Lower lobe of right lung (tissue), 2 donors: ENCODE measurements around the gene ABI3. TPM values are rescaled to one million over a fixed set of nuclear protein-coding genes. Genes with fewer than 3 reads are reported as not detected.
A peak's percentile ranks its signal among the peaks of the same experiment; 100 is the strongest.

Source experiments
- ATAC-seq, 2 donors: fragments of 200-7000 bp; cut with Tn5 transposase; one replicate each; pipeline ENCODE4 v1.9.1; 2020 to 2022; ENCODE audit warnings: mild to moderate bottlenecking in 2 of 2, moderate library complexity in 2 of 2
- DNase-seq: peaks from one replicate; pipeline ENCODE4 v3.0.0-alpha.2; 2020
- H3K27ac ChIP-seq: fragments of 200-600 bp; one replicate; pipeline ENCODE4 v1.8.0; 2022
- H3K27me3 ChIP-seq: fragments of 200-600 bp; one replicate; pipeline ENCODE4 v1.8.0; 2022; ENCODE audit warnings: low read depth
- H3K36me3 ChIP-seq: fragments of 200-600 bp; one replicate; pipeline ENCODE4 v1.8.0; 2022; ENCODE audit warnings: mild to moderate bottlenecking
- H3K4me1 ChIP-seq: fragments of 200-600 bp; one replicate; pipeline ENCODE4 v1.8.0; 2022
- H3K4me3 ChIP-seq: fragments of 200-600 bp; one replicate; pipeline ENCODE4 v1.8.0; 2022; ENCODE audit warnings: mild to moderate bottlenecking
- H3K9me3 ChIP-seq: fragments of 200-600 bp; one replicate; pipeline ENCODE4 v1.8.0; 2022
- CTCF ChIP-seq: fragments of 200-600 bp; IDR thresholded peaks from one replicate; pipeline ENCODE4 v1.8.0; 2022; ENCODE audit warnings: antibody characterized with exemption, mild to moderate bottlenecking
- intact Hi-C: fragments of 100-400 bp; cut with DNase I; formaldehyde crosslinking; loops from one replicate; pipeline ENCODE4 v1.11.0; 2022
- total RNA-seq: library from RNA; stranded (reverse); fragmentation: NEBNext Ultra II Directional; extraction: Animal tissue kit (Norgen Biotek cat#: 25700); gene quantifications from one replicate; pipeline ENCODE4 v1.2.1, GENCODE V29; 2021
- donor health status: DM: no; HTN: yes; CAD: no; lungs with severe emphysema.

ABI3 gene
- total RNA-seq, 1 donor from 2014 or later, result 46.8 TPM

- intact Hi-C loops, result no loop called here
- H3K4me3 ChIP-seq, result peak overlapping the region; percentile 12
- TF ChIP-seq CTCF, result no peak
- peak overlapping the region; percentile 56 for H3K27ac ChIP-seq
- H3K36me3 ChIP-seq, result peaks cover 16% of the 10 kb centered on the region
- H3K9me3 ChIP-seq, result no peaks in the 10 kb centered on the region
- ATAC-seq (peak; percentile 83 to 87), DNase-seq (peak; percentile 83)
- peaks cover 65% of the 10 kb centered on the region for H3K4me1 ChIP-seq
- peaks cover 8% of the 10 kb centered on the region for H3K27me3 ChIP-seq
These were observed 7.3 kb downstream of the ABI3 start for GRCh38 chr17:49217651-49218413.

- intact Hi-C loops, result no loop called here
These were observed 8.7 kb downstream of the ABI3 start for GRCh38 chr17:49218941-49219913.

GRCh38 chr17:49219987-49220386 is 9.5 kb downstream of the ABI3 start:
- Histone ChIP-seq H3K4me3 (no peak overlapping the region), H3K36me3 (peaks cover 18% of the 10 kb centered on the region), H3K27me3 (peaks cover 27% of the 10 kb centered on the region), H3K9me3 (no peaks in the 10 kb centered on the region), H3K27ac (no peak overlapping the region), H3K4me1 (peaks cover 68% of the 10 kb centered on the region)
- ATAC-seq (no peak), DNase-seq (no peak)
- TF ChIP-seq CTCF, result no peak
- intact Hi-C loops, result loop anchor here (10.0 kb wide), 1 partner anchor 45 kb away; no protein-coding TSS in a partner anchor

More at GRCh38 chr17:49218941-49219913, 8.7 kb downstream of the ABI3 start:
- H3K27me3 ChIP-seq, result peaks cover 19% of the 10 kb centered on the region
- ATAC-seq (peak; percentile 56 to 62), DNase-seq (peak; percentile 60)
- H3K4me1 ChIP-seq, result peaks cover 65% of the 10 kb centered on the region
- H3K36me3 ChIP-seq, result peaks cover 18% of the 10 kb centered on the region
- no peak overlapping the region for H3K4me3 ChIP-seq
- TF ChIP-seq CTCF, result no peak
- H3K9me3 ChIP-seq, result no peaks in the 10 kb centered on the region
- H3K27ac ChIP-seq, result peak overlapping the region; percentile 56

- intact Hi-C loops, result loop anchor here (10.0 kb wide), 1 partner anchor 48 kb away; no protein-coding TSS in a partner anchor
These were observed 12.6 kb downstream of the ABI3 start for GRCh38 chr17:49223168-49223516.

More at GRCh38 chr17:49223168-49223516, 12.6 kb downstream of the ABI3 start:
- Histone ChIP-seq H3K4me3 (no peak overlapping the region), H3K27me3 (peaks cover 39% of the 10 kb centered on the region), H3K27ac (no peak overlapping the region), H3K36me3 (peaks cover 18% of the 10 kb centered on the region), H3K4me1 (peaks cover 40% of the 10 kb centered on the region), H3K9me3 (no peaks in the 10 kb centered on the region)
- no peak for ATAC-seq
- TF ChIP-seq CTCF, result no peak
- no peak for DNase-seq
